SKM-1 (cell line): ENCODE data around the gene PARD3.

ENCODE experiments used
- DNase-seq: peaks from one replicate; lab custom pipeline; 2025; ENCODE audit not compliant: unreplicated experiment; lab: John Stamatoyannopoulos, UW

Gene PARD3

GRCh38 chr10:34323192-34323591 is 491.9 kb downstream of the PARD3 start:
- DNase-seq, result no peak

GRCh38 chr10:34320265-34320664 is 494.8 kb downstream of the PARD3 start:
- no peak for DNase-seq

GRCh38 chr10:34319197-34319846 is 495.8 kb downstream of the PARD3 start:
- no peak for DNase-seq

- no peak for DNase-seq
These were observed 498.9 kb downstream of the PARD3 start for GRCh38 chr10:34316154-34316553.

GRCh38 chr10:34314457-34314856 is 500.6 kb downstream of the PARD3 start:
- DNase-seq, result no peak

- DNase-seq, result no peak
These were observed 501.2 kb downstream of the PARD3 start for GRCh38 chr10:34313888-34314287.

- DNase-seq, result no peak
These were observed 501.7 kb downstream of the PARD3 start for GRCh38 chr10:34313353-34313752.

GRCh38 chr10:34311679-34312078 is 503.4 kb downstream of the PARD3 start:
- DNase-seq, result no peak

- no peak for DNase-seq
These were observed 504.9 kb downstream of the PARD3 start for GRCh38 chr10:34310234-34310633.

GRCh38 chr10:34305189-34305588 is 509.9 kb downstream of the PARD3 start:
- no peak for DNase-seq

GRCh38 chr10:34303022-34303421 is 512.1 kb downstream of the PARD3 start:
- DNase-seq, result no peak

GRCh38 chr10:34299105-34299611 is 515.9 kb downstream of the PARD3 start:
- no peak for DNase-seq

- no peak for DNase-seq
These were observed 516.7 kb downstream of the PARD3 start for GRCh38 chr10:34298346-34298818.

- no peak for DNase-seq
These were observed 517.4 kb downstream of the PARD3 start for GRCh38 chr10:34297541-34298345.

GRCh38 chr10:34295142-34295548 is 520.0 kb downstream of the PARD3 start:
- no peak for DNase-seq

GRCh38 chr10:34294137-34294536 is 521.0 kb downstream of the PARD3 start:
- no peak for DNase-seq

- no peak for DNase-seq
These were observed 522.4 kb downstream of the PARD3 start for GRCh38 chr10:34292675-34293074.

GRCh38 chr10:34292194-34292565 is 522.9 kb downstream of the PARD3 start:
- no peak for DNase-seq

- DNase-seq, result no peak
These were observed 523.5 kb downstream of the PARD3 start for GRCh38 chr10:34291466-34292193.

- DNase-seq, result no peak
These were observed 524.5 kb downstream of the PARD3 start for GRCh38 chr10:34290412-34291081.

GRCh38 chr10:34288634-34289033 is 526.5 kb downstream of the PARD3 start:
- DNase-seq, result no peak
